Stimulated activated naive CD8-positive, alpha-beta T cell treated with anti-CD3 and anti-CD28 coated beads, Interleukin-15, amount 100 ng/mL, for 72 hours (primary cell): Measurements from ENCODE around the gene COL4A6.
"Not testable (repeated sequence)": the region's sequence is repeated elsewhere in the genome, so short reads cannot be mapped to it uniquely, and the experiment has no call there.

Source experiments
- ATAC-seq: fragments of 150-1000 bp; cut with Tn5 transposase; 2 replicates; pipeline ENCODE4 v1.10.0; 2021; ENCODE audit warnings: mild to moderate bottlenecking, moderate library complexity
- DNase-seq, 2 donors: peaks; one replicate each; pipeline ENCODE4 v3.0.0; 2021 to 2022
- H3K27ac Mint-ChIP-seq, 2 donors: one replicate each; pipeline ENCODE4 v1.8.0; 2022; ENCODE audit warnings: mild to moderate bottlenecking in 2 of 2, mixed read lengths in 2 of 2, moderate library complexity in 2 of 2
- H3K27me3 Mint-ChIP-seq: one replicate; pipeline ENCODE4 v1.8.0; 2022; ENCODE audit warnings: mixed read lengths
- H3K4me1 Mint-ChIP-seq: one replicate; pipeline ENCODE4 v1.8.0; 2022; ENCODE audit warnings: mild to moderate bottlenecking, mixed read lengths
- H3K4me3 Mint-ChIP-seq, 2 donors: one replicate each; pipeline ENCODE4 v1.8.0; 2022; ENCODE audit warnings: mild to moderate bottlenecking in 2 of 2, mixed read lengths in 2 of 2, moderate library complexity in 1 of 2
- H3K9me3 Mint-ChIP-seq, 2 donors: one replicate each; pipeline ENCODE4 v1.8.0; 2022; ENCODE audit warnings: mixed read lengths in 2 of 2

Gene COL4A6

DNA sequence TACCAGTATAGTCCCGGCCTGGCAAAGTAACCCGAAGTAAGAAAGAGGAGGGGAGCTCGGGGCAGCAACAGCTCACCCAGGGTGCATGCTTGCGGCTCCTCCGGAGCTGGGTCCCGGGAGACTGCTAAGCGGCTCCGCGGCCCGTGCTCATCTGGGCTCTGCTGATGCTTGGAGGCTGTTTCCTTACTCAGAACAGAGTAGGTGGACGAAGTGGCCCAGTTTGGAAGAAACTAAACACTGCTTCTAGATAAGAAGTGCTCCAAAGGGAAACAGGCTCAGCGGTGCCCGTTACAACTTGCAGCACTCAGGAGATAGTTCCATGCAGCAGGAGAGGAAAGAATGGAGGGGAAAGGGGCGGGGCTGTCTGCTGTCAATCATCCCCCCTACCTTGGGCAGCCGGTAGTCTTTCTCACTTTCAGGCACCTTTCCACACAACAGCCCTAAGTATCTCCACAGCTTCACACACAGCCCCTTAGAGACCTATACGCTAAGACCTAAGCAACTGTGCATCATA, at the start of gene COL4A6:
Gene COL4A6, minus strand, starts transcription at position 313 of the 514 bp plus-strand sequence. Its CDS starts 226 bp downstream, at position 87.
- no peaks in the 10 kb centered on the region for H3K9me3 Mint-ChIP-seq
- ATAC-seq (no peak), DNase-seq (no peak)
- H3K27me3 Mint-ChIP-seq, result peaks cover 28% of the 10 kb centered on the region
- no peak within 1 kb of the TSS for H3K4me3 Mint-ChIP-seq
- H3K27ac Mint-ChIP-seq, result peak within 1 kb of the TSS in 1 of 2 donors; percentile 33
- H3K4me1 Mint-ChIP-seq, result peaks cover 8% of the 10 kb centered on the region

DNA sequence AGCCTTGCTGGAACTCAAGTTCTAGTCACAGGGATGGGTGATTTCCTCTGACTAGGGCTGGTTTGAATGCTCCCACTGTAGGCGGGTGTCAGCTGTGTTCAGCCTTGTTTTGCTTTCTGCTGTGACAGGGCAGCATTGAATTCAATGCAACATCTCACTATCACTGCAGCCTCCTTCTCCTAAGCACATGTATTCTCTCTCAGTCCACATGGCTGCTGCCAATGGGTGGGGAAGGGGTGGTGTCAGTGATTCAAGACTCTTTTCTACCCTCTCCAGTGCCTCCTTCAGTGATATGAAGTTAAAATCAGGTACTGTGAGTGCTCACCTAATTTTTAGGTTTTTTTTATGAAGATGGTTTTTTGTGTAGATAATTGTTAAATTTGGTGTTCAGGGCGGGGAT, 47.7 kb upstream of the COL4A6 start:
- Mint-ChIP-seq H3K27me3 (no peaks in the 10 kb centered on the region), H3K4me1 (no peaks in the 10 kb centered on the region), H3K9me3 (no peaks in the 10 kb centered on the region), H3K4me3 (no peak overlapping the region), H3K27ac (no peak overlapping the region)
- DNase-seq, result no peak
- no peak for ATAC-seq

DNA sequence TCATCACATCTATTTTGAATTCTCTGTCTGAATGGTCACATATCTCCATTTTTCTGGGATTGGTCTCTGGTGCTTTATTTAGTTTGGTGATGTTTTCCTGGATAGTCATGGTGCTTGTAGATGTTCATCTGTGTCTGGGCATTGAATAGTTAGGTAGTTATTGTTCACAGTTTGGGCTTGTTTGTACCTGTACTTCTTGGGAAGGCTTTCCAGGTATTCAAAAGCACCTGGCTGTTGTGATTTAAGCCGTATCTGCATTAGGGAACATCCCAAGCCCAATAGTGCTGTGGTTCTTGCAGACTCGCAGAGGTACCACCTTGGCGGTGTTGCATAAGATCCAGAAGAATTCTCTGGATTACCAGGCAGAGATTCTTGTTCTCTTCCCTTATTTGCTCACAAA, 46.0 kb upstream of the COL4A6 start:
- Mint-ChIP-seq H3K9me3 (no peaks in the 10 kb centered on the region), H3K4me3 (no peak overlapping the region), H3K27ac (no peak overlapping the region), H3K27me3 (no peaks in the 10 kb centered on the region), H3K4me1 (no peaks in the 10 kb centered on the region)
- ATAC-seq, result no peak
- DNase-seq, result no peak

DNA sequence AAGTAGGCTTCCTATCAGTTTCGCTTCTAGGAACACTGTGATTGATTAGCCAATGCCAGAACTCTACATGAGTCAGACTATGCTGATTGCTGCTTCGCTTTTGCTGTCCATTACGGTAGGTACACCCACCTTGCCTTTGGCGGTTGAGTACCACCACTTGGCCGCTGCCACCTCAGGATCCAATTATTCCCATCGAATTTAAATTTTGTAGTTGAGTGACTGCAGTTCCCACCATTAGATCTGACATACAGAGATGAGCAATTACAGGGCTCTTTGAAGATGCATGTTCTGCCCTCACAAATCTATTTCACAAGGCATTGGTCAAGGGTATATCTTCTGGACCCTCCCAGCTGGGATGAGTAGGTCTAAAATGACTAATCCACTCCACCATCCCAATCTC, 43.3 kb upstream of the COL4A6 start:
- H3K4me3 Mint-ChIP-seq, ATAC-seq, H3K4me1 Mint-ChIP-seq, H3K9me3 Mint-ChIP-seq, H3K27ac Mint-ChIP-seq, H3K27me3 Mint-ChIP-seq, DNase-seq: not testable (repeated sequence)

DNA sequence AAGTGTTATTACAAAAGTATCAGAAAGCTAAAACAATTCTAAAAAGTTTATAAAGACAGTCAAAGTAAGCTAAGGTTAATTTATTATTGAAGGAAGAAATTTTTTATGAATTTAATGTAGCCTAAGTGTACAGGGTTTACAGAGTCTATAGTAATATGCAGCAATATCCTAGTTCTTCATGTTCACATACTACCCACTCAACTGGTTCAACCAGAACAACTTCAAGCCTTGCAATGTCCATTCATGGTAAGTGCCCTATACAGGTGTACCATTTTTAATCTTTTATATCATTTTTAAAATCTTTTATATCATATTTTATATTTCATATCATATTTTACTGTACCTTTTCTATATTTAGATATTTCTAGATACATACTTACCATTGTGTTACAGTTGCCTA, 35.8 kb upstream of the COL4A6 start:
- H3K4me1 Mint-ChIP-seq, result no peaks in the 10 kb centered on the region
- H3K4me3 Mint-ChIP-seq, result no peak overlapping the region
- ATAC-seq (no peak), DNase-seq (no peak)
- H3K27me3 Mint-ChIP-seq, result no peaks in the 10 kb centered on the region
- no peak overlapping the region for H3K27ac Mint-ChIP-seq
- peaks cover 0 to 4% of the 10 kb centered on the region in 2 donors for H3K9me3 Mint-ChIP-seq

DNA sequence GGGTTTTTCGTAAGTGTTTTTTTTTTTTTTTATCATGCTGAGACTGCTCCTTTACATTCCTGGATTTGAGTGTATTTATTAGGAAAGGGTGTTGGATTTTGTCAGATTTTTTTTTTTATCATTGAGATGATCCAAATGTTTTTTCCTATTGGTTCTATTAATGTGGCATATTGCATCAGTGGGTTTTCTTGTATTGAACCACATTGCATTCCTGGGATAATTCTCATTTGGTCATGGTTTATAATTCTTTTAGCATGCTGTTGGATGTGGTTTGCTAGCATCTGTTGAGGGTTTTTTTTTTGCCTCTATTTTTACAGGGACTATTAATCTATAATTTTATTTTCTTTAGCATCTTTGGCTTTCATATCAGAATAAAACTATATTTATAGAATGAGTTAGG, 30.3 kb upstream of the COL4A6 start:
- no peak for DNase-seq
- no peaks in the 10 kb centered on the region for H3K4me1 Mint-ChIP-seq
- H3K27ac Mint-ChIP-seq, result no peak overlapping the region

DNA sequence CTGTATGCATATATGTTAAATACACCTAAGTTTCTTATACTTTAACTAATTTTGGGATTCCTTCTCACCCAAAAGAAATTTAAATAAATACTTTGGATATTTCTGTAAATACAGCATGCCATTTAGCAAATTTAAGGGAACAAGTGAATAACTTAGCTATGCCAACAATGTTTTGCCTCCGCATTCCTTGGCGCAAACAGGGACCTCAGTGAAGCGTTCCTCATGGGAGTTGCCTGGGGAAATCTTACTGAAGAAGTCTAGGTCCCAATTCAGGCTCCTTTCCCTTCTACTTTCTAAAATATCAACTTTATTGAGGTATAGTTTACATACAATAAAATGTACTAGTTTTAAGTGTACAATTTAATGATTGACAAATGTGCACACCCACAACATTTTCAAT, 26.4 kb upstream of the COL4A6 start:
- no peak overlapping the region for H3K4me3 Mint-ChIP-seq
- no peaks in the 10 kb centered on the region for H3K9me3 Mint-ChIP-seq
- no peaks in the 10 kb centered on the region for H3K4me1 Mint-ChIP-seq
- no peak for DNase-seq
- H3K27ac Mint-ChIP-seq, result no peak overlapping the region
- no peak for ATAC-seq
- H3K27me3 Mint-ChIP-seq, result no peaks in the 10 kb centered on the region

More for the DNA sequence above, 30.3 kb upstream of the COL4A6 start:
- H3K9me3 Mint-ChIP-seq, result no peaks in the 10 kb centered on the region
- ATAC-seq, result no peak
- H3K27me3 Mint-ChIP-seq, result no peaks in the 10 kb centered on the region
- H3K4me3 Mint-ChIP-seq, result no peak overlapping the region

DNA sequence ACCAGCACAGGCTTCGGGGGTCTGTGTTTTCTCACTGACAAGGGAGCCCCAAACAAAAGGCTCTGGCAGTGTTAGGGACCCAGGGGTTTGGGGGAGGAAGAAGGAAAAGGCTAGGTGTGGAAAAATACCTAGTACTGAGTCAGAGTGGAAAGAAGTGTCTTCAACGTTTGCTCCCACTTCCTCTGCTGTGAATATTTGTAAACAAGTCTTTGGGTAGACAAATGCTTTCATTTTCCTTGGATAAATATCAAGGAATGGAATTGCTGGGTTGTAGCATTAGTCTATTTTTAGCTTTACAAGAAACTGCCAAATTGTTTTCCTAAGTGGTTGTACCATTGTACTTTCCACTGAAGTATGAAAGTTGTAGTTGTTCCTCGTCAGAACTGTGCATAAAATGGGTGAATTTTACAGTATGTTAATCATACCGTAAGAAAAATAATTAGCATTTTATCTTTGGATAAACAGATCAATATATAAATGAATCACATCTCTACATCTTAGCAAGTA, 18.8 kb upstream of the COL4A6 start:
- ATAC-seq (no peak), DNase-seq (no peak)
- H3K4me3 Mint-ChIP-seq, result no peak overlapping the region
- H3K9me3 Mint-ChIP-seq, result no peaks in the 10 kb centered on the region
- H3K27me3 Mint-ChIP-seq, result no peaks in the 10 kb centered on the region
- peak overlapping the region in 1 of 2 donors; percentile 19 for H3K27ac Mint-ChIP-seq
- no peaks in the 10 kb centered on the region for H3K4me1 Mint-ChIP-seq

DNA sequence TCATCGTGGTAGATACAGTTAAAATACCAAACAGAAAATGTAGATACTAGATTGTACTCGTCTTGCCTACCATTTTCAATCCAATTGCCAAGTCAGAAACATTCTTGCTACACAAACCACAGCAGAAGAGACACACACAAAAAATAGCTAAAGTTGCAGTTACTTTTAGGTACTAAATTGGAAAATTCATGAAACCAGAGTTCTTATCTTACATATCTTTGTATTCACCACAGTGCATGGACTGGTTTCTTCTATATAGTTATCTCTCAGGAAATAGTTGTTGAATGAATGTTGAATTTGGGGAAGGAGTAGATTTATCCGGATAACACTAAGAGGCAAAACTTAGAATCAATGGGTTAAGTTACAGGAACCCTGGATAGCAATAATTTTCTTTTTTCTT, 15.6 kb upstream of the COL4A6 start:
- H3K4me3 Mint-ChIP-seq, result no peak overlapping the region
- no peak overlapping the region for H3K27ac Mint-ChIP-seq
- no peaks in the 10 kb centered on the region for H3K9me3 Mint-ChIP-seq
- ATAC-seq (no peak), DNase-seq (no peak)
- H3K4me1 Mint-ChIP-seq, result no peaks in the 10 kb centered on the region
- H3K27me3 Mint-ChIP-seq, result no peaks in the 10 kb centered on the region

DNA sequence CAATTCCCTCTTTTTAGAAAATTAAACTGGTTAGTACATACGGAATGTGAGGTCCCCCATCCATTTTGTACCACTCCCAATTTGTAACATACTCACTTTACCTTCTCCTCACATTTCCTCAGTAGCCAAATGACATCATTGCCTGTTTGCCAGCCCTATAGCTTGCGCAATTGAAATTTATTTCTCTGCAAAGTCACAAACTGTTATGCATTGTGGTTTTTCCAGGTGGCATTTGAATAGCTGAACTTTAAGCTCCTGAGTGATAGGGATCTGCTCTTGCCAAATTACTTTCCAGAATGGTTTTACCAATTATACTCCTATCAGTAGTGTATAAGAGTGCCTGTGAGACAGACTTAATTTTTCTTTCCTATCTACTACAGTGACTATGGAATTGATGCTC, 9.1 kb upstream of the COL4A6 start:
- no peaks in the 10 kb centered on the region for H3K27me3 Mint-ChIP-seq
- H3K4me3 Mint-ChIP-seq, result no peak overlapping the region
- ATAC-seq (no peak), DNase-seq (no peak)
- H3K4me1 Mint-ChIP-seq, result no peaks in the 10 kb centered on the region
- no peaks in the 10 kb centered on the region for H3K9me3 Mint-ChIP-seq
- H3K27ac Mint-ChIP-seq, result no peak overlapping the region

DNA sequence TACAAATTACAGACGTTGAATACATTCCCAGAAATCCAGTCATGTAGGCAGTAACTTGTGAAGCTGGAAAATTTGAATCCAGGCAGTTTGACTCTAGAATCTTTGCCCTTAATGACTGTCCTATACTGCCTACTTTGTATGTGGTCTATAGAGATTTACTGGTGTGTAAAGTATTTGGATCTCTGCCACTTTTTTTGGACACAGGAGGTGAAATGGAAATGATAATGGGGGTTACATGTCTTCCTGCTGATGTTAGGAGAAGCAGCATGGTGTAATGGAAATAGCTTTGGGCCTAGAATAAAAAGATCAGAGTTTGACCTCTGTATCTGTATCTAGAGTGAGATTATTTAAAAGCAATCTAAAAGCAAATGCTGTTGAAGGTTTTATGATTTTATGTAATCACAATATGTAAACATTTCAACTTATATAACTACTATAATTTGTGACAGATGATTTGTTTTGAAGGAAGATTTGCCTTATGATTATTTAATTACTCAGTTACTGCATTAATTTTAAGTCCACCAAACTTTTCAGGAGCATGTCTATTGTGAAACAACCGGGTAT, 4.8 kb upstream of the COL4A6 start:
- no peak overlapping the region for H3K27ac Mint-ChIP-seq
- ATAC-seq (no peak), DNase-seq (no peak)
- H3K27me3 Mint-ChIP-seq, result peaks cover 22% of the 10 kb centered on the region
- no peaks in the 10 kb centered on the region for H3K9me3 Mint-ChIP-seq
- peaks cover 8% of the 10 kb centered on the region for H3K4me1 Mint-ChIP-seq
- H3K4me3 Mint-ChIP-seq, result no peak overlapping the region

DNA sequence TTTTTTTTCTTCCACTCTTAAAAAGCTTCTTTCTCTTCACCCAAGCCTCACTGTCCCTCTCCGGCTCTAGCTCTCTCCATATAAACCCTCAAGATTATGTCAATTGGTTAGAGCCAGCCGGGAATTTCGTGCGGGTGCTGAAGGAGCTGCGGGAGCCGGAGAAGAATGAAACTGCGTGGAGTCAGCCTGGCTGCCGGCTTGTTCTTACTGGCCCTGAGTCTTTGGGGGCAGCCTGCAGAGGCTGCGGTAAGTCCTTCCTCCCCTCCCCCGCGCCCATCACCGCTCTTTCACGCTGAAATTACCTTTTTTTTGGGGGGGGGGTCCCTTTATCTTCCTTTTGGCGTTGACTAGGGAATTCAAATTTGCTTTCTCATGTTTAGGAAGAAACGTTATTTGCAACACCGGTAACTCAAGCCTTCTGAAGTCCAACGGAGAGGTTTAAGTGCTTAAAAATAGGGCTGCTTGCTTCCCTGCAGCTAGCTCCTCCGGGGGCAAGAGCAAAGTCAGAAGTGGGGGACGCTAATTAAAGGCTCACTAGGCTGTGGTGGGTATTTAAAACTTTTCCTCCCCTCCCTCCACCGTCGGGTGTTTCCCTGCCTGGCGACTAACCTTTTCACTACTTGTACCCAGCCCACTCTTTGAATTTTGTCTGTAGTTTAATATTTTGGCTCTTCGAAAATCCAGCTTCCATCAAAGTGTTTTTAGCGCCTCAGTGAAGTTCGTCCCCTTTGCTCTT, 1.9 kb upstream of the COL4A6 start:
- H3K27me3 Mint-ChIP-seq, result peaks cover 28% of the 10 kb centered on the region
- ATAC-seq (no peak), DNase-seq (no peak)

DNA sequence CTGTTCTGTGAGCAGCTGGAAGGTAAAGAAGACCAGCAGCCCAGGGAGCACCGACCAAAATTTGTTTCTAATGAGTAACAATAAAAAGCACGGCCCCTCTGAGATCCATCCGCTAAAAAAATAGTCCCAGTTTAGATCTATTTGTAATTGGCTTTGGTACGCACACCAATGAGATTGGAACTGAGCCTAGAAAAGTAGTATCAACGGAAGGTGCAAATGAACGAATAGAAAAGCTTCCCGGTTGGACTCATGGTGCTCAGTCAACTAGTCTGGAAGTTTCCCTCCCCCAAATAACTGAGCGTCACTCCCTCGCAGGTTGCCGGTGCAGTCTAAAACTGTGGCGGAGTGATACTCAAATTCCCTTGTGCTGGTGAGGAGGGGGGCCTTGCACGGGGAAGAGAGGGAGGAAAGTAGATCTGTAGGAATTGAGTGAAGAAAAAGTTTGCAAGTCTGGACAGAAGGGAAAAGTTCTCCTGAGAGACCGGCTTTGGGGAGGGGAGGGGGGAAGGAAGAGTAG, 1.3 kb upstream of the COL4A6 start, which contains the start of gene COL4A5:
Gene COL4A5, plus strand, starts transcription at position 413 of the 517 bp plus-strand sequence. CDS start 288 bp downstream, outside the sequence.
- DNase-seq (no peak), ATAC-seq (no peak)
- H3K9me3 Mint-ChIP-seq, result no peaks in the 10 kb centered on the region
- peaks cover 28% of the 10 kb centered on the region for H3K27me3 Mint-ChIP-seq
- peaks cover 8% of the 10 kb centered on the region for H3K4me1 Mint-ChIP-seq
- peak within 1 kb of the TSS; percentile 49 to 76 for H3K4me3 Mint-ChIP-seq
- H3K27ac Mint-ChIP-seq, result no peak within 1 kb of the TSS

More for the DNA sequence above, 1.9 kb upstream of the COL4A6 start:
- Mint-ChIP-seq H3K4me1 (peaks cover 8% of the 10 kb centered on the region), H3K4me3 (peak overlapping the region; percentile 49 to 76), H3K27ac (no peak overlapping the region), H3K9me3 (no peaks in the 10 kb centered on the region)

DNA sequence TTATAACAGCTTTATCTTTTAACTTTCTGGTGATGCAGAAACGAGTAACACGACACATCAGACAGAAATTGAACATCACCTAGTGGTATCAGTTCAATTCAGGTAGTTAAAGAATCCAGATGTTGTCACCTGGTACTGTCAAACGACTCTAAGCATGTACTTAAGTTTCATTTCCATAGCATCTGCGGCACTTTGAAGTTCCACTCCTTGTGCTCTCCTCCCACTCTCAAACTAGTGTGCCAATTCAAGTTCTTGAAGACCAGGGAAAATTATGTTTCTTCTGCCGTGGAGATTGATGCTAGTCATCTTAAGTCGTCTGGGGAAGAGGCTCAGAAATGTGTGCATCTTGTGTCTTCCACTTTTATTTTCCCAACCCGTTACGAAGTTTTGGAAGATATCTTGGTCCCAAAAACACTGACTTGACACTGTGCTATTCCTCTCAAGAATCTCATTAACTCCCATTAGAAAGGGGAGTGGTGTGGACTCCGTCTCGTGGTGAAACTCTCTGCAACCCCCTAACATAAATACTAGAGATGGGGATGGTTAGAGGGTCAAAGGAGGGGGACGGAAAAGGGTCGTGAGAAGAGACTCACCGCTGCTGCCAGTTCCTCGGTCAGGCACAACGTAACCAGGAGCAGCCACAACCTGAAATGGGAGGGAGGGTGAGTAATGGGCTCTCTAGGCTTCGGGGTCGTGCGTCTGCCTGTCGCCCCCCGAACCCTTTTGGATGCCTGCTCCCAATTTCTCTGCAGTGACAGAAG, 693 bp downstream of the COL4A6 start:
- Mint-ChIP-seq H3K27me3 (peaks cover 28% of the 10 kb centered on the region), H3K9me3 (no peaks in the 10 kb centered on the region), H3K27ac (peak overlapping the region in 1 of 2 donors; percentile 33), H3K4me3 (no peak overlapping the region), H3K4me1 (peaks cover 8% of the 10 kb centered on the region)
- ATAC-seq (no peak), DNase-seq (no peak)

DNA sequence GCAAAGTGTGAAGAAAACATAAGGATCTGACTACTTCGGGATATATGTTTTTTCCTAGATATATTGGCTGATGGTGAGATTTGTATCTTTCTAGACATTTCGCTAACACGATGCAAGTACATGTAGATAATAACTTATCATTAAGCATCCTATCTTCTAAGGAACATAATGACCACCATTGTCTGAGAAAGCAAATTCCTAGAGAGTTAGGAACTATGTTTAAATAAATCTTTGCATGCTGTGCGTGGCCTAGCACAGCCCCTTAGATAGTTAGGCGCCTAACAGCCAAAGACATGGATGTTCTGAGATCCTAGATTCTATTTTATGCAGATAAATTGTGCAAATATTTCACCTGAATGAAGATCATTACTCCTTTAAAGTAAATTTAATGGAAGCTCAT, 3.0 kb downstream of the COL4A6 start:
- Mint-ChIP-seq H3K27ac (no peak overlapping the region), H3K27me3 (peaks cover 22% of the 10 kb centered on the region), H3K4me3 (no peak overlapping the region), H3K4me1 (peaks cover 8% of the 10 kb centered on the region), H3K9me3 (no peaks in the 10 kb centered on the region)
- DNase-seq (no peak), ATAC-seq (no peak)
